Measurements from ENCODE around the gene PROX1.

GRCh38 chr1:214067397-214067796 lies 79.6 kb downstream of the PROX1 start:
- TF ChIP-seq EZH2phosphoT487 (IDR thresholded peaks at IDR 0.05; ENCODE audit: low read depth) (no peak), CTCF (IDR thresholded peaks at IDR 0.05; ENCODE audit: low read depth, low read length) (no peak)
